GM08714 (cell line): Measurements from ENCODE around the gene TAF4B.

Experiments
- H3K4me3 ChIP-seq: fragments of 200-500 bp; sonication (Bioruptor generic); 2 replicates; pipeline ENCODE4 v1.5.1; 2014; ENCODE audit warnings: mild to moderate bottlenecking, low read length, inconsistent platforms
- ZNF274 ChIP-seq: IDR thresholded peaks from 2 replicates; pipeline ENCODE4 v1.6.1; 2012; ENCODE audit warnings: mild to moderate bottlenecking, low read depth, low read length

The TAF4B gene

DNA sequence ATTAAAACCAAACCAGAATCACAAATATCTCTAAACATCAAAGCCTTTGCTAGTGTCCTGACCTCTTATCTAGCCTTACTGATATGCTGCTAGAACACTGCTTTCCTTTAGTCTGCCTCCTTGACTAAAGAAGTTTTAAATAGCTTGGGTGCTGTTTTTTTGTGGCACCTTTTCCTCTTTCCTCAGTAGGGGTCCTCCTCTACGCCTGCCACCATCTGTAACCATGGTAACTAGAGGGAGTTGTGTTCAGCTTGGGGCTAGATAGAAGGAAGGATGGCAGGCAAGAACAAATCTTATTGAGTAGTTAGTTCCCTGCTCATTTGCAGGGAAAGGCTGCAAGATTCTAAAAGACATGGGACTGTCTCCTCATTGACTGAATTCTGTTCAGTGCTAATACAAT is 86.0 kb downstream of the TAF4B start:
- no peak overlapping the region for H3K4me3 ChIP-seq
- no peak for TF ChIP-seq ZNF274

DNA sequence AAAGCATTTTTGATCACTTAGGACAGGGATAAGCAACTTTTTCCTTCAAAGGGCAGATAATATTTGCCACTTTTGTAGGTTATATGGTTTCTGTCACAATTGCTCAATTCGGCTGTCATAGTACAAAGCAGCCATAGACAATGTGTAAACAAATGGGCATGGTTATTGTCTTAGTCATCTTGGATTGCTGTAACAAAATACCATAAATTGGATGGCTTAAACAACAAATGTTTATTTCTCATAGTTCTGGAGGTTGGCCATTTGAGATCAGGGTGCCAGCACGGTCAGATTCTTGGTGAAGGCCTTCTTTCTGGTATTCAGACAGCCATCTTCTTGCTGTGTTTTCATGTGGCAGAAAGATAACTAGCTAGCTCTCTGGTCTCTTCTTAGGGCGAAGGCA is 91.2 kb downstream of the TAF4B start:
- no peak for TF ChIP-seq ZNF274
- H3K4me3 ChIP-seq: no peak overlapping the region

DNA sequence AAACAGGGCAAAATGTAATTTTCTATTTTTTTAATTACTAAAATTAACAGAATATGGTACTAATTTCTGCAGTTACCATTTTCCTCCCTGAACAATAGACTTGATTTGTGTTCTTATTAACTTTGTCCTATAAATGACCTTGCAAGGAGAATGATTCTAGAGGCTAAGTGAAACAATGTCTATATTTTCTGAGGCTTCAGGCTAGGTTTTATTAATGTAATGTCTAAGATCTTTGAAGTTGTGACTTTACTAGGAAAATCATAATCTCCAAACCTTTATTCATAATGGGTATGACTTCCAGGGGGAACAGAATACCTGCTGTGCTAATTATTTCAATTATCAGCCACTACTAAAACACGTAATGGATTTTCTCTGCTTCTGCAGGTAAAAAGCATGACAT is 94.4 kb downstream of the TAF4B start:
- H3K4me3 ChIP-seq: no peak overlapping the region
- no peak for TF ChIP-seq ZNF274

DNA sequence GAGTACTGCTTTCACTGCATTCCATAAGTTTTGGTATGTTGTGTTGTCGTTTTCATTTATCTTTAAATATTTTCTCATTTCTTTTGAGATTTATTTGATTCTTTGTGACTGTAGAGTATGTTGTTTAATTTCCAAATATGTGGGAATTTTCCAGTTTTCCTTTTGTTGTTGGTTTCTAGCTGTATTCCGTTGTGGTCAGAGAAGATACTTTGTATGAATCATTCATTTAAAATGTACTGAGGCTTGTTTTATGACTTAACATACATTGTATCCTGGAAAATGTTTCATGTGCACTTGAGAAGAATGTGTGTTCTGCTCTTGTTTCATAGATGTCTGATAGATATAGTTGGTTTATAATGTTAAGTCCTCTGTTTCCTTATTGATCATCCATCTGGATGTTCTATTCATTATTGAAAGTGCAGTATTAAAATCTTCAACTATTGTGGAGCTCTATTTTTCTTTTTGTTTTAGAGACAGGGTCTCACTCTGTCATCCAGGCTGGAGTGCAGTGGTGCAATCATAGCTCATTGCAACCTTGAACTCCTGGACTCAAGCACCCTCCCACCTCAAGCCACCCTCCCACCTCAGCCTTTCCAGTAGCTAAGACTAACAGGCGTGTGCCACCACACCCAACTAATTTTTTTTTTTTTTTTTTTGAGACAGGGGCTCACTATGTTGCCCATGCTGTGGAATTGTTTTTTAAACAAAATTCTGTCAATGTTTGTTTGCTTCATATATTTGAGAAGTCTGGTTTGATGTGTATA is 96.8 kb downstream of the TAF4B start:
- H3K4me3 ChIP-seq: no peak overlapping the region
- TF ChIP-seq ZNF274: no peak

DNA sequence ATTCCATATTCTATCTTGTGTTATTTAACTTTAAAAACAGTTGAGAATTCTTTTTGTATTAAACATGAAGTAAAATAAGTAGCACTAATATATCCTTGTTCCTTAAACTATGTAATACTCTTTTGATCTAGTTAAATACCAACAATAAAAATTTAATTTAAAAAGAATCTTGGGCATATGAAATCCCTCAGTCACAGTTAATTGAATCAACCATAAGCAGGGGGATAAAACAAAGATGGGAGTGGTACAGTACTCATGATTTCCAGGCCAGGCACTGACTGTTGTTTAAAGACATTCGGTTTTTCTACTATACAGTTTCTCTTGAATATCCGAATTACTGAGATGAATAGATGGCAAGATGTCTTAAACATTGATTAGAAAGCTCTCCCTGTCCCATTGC is 99.5 kb downstream of the TAF4B start:
- no peak overlapping the region for H3K4me3 ChIP-seq
- no peak for TF ChIP-seq ZNF274

DNA sequence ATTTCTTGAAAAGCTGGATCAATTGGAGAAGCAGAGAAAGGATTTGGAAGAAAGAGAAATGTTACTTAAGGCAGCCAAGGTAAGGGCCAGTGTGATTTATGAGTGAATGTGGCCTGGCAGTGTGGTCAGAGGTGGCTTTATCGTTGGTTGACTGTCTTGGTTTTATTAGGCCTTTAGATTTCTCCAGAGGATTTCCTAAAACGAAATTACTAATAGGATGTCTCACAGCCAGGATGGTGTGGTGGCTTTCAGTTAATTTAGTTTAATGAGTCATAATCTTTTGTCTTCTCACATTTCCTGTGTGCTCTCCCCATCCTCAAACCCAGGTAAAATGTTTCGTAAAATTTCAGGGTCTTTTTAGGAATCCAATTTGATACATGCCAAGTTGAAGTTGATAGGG is 100.8 kb downstream of the TAF4B start:
- no peak overlapping the region for H3K4me3 ChIP-seq
- no peak for TF ChIP-seq ZNF274

DNA sequence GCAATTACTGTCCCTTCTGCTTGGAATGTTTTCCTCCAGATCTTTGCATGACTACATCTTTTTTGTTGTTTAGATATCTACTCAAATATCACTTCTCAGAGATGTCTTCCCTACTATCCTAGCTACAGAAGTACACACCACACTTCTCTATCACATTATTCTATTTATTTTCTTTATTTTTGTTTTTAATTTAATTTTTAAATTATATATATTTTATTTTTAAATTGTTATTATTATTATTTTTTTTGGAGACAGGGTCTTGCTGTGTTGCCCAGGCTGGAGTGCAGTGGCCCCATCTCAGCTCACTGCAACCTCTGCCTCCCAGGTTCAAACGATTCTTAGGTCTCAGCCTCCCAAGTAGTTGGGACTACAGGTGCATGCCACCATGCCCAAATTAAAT is 106.7 kb downstream of the TAF4B start:
- no peak for TF ChIP-seq ZNF274

DNA sequence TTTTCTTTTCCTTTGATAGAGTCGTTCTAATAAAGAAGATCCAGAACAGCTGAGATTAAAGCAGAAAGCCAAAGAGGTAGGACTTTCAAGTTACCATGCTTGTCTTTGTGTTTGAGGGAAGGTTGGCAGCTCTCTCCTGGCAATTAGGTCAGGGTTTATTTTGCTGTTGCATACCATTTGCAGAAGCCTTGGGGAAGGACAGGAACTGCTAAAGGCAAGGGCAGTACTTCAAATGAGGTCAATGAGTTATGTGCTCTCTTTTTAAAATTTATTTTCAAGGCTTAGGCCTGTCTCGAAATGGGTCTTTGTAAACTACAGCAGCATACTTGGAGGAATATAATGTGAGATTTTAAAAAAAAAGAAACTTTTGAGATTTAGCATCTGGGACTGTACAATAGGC is 108.9 kb downstream of the TAF4B start:
- no peak for TF ChIP-seq ZNF274
- no peak overlapping the region for H3K4me3 ChIP-seq

More for the DNA sequence above, 106.7 kb downstream of the TAF4B start:
- H3K4me3 ChIP-seq: no peak overlapping the region

DNA sequence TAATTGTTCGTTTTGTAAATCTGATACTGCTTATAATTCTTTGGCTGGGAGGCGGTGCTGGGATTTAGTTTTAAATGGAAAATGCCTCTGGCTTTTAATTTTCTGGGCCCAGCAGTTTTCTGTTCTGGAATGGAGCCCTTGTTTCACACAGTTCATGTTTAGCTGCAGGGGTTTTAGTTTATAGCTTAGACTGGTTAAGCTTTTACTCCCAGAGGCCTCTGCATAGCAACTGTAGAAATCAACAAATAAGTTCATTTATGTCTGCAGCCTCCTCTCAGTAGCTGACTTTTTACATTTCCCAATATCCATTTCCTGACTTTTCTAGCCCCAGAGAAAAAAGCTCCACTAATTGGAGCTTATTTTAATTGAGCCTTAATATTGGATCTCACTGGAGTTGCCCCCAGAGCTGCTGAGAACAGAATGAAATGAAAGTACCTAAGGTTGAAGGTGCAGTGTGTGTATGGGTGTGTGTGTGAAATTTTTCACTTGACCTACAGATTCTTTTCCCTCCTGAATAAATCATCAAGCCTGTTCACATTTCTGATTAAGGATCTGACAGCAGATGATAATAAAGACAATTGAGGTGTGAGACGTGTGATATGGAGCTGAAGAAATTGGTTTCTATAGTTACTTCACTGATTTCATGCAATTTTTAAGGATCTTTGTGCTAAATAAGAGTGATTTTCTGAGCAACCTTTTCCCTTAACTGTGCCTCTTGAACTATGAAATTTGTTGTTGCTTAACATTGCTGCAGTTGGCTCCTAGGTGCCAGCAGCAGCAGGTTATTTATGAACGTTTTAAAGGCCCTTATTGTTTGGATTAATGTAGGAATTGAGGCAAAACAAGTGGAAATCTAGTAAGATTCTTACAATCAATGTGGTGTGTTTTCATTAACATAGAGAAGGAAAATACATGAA is 109.6 kb downstream of the TAF4B start:
- no peak overlapping the region for H3K4me3 ChIP-seq
- no peak for TF ChIP-seq ZNF274

DNA sequence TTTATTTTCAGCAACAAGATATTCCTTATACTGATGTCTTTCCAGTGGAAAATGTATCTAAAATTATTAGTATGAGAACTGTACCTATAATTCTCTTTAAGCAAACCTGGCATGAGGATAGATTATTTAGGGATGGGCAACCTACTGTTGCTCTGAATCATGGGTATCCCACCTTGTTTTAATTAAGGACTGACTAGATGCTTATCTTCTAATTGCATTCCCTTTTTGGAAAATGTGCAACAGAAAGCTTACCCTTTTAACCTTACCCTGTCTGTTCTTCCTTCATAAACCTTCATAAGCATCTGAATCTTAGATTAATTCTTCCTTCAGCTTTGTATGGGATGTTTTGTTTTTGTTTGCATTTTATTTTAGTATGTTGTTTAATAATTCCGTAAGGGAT is 110.3 kb downstream of the TAF4B start:
- TF ChIP-seq ZNF274: no peak
- H3K4me3 ChIP-seq: no peak overlapping the region

DNA sequence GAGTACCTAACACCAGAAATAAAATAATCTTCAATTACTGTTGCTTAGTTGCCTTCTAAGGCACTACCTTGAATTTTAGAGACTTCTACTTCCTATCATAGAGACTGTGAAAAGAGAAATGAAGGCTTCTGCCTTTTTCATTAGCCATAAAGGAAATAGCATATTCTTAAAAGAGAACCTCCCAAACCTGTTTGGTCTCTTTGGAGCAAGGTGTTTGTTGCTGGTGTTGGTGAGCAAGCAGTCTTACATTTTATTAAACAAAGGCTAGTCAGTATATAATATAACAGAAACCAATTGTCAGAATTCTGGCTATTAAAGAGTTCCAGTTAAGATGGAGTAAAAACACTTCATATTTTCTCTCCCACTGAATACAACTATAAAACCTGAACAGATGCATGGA is 116.4 kb downstream of the TAF4B start:
- H3K4me3 ChIP-seq: no peak overlapping the region
- TF ChIP-seq ZNF274: no peak

DNA sequence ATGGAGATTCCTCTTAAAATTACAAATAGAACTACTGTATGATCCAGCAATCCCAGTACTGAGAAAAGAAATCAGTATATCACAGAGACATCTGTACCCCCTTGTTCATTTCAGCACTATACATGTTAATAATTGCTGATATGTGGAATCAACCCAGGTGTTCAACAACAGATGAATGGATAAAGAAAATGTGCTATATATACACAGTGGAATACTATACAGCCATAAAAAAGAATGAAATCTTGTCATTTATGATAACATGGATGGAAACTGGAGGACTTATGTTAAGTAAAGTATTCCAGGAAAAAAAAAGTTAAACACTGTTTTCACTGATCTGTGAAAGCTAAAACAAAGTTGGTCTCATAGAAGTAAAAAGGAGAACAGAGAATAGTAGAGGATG is 124.7 kb downstream of the TAF4B start:
- TF ChIP-seq ZNF274: no peak

DNA sequence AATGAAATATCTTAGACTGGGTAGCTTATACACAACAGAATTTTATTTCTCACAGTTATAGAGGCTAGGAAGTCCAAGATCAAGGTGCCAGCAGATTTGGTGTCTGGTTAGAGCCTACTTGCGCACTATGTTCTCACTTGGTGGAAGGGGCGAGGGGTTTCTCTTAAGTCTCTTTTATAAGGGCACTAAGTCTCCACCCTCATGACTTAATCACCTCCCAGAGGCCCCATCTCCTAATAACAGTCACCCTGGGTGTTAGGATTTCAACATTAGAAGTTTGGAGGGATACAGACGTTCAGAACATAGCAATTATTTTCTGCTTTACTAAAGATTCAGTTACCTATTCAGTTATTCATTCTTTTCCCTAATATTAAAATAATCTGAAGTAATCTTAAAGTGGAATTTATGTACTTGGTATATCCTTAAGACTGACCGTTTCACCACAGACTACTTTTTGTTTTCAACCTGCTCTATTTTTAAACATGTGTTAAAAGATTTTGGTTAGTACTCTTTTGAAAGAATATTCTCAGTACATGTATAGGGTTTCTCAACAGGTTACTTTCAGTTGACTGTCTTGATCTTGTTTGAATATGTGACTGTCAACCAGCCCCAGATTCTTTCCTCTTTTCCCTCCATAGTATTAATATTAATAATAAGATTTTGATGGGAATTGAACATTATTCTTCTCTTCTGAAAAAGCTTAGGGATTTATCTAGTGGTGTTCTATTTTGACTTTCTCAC is 130.0 kb downstream of the TAF4B start:
- H3K4me3 ChIP-seq: 0 out of 2 replicates have a peak overlapping the region, but pooled peaks have one; percentile 25
- no peak for TF ChIP-seq ZNF274

More for the DNA sequence above, 124.7 kb downstream of the TAF4B start:
- no peak overlapping the region for H3K4me3 ChIP-seq

DNA sequence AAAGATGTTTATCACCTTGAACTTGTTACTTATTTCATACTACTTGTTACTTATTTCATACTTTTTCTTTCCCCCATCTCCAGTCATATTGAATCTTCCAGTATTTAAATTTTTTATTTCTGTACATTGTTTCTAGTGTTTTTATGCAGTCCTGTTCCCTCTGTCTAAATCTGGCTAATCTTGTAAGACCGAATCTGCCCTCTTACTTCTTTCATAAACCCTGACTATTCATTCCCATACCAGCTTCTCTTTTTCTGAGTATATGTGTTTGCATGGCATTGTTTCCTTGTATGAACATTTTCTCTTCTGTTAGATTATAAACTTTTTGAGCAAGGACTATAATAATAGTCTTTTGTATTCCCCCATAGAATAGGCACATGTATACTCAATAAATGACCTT is 131.7 kb downstream of the TAF4B start:
- TF ChIP-seq ZNF274: no peak
- H3K4me3 ChIP-seq: no peak overlapping the region
